ENCODE measurements around the gene GTF3C1. TPM values are rescaled to one million over a fixed set of nuclear protein-coding genes. Genes with fewer than 3 reads are reported as not detected.

The GTF3C1 gene
- total and polyA plus RNA-seq, 2 of the 8 experiments (the other 6 are each of a cell fraction or from before 2014, with no cell fraction given), result 89.3 to 126 TPM

DNA sequence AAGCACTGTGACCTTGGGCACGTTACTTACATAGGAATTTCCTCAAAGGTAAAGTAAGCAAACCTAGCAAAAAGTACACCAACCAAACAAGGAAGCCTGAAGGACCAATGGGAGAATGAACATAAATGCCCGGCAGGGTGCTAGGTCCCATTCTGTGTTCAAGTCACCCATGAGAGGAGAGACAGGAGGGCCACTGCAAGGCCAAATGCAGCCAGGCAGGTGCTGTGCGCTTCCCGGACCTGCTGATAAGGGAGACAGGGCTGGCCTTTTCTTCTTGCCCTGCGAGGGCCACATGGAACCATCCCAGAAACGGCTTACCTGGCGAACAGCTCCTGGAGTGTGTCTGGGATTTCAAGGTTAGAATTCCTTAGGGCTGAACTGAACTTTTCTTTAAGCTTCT, 69.0 kb downstream of the GTF3C1 start:
- Histone ChIP-seq H2BK120ac (replicated peaks; ENCODE audit: low read depth, low read length) (no peak overlapping the region), H2BK12ac (ENCODE audit: low read depth, low read length) (no peak overlapping the region), H3K9ac (replicated peaks in 1 of 4; ENCODE audit: extremely low read depth in 1 of 4, low read depth in 3 of 4, low read length in 3 of 4) (no peak overlapping the region), H3K36me3 (ENCODE audit: control insufficient read depth in 2 of 4, insufficient read depth in 4 of 4, low read length in 3 of 4) (peaks cover 48 to 90% (median 76%) of the 10 kb centered on the region in 4 experiments), H2BK15ac (ENCODE audit: low read length) (no peak overlapping the region), H3K4me2 (ENCODE audit: insufficient read depth in 1 of 2, low read depth in 2 of 2, low read length in 2 of 2) (no peak overlapping the region), H2AFZ (ENCODE audit: low read length) (no peak overlapping the region), H3K79me1 (ENCODE audit: low read depth, low read length) (no peaks in the 10 kb centered on the region; the same call in 1 of the 2 replicates), H3K27me3 (replicated peaks in 1 of 4; ENCODE audit: control insufficient read depth in 3 of 4, extremely low read depth in 1 of 4, insufficient read depth in 3 of 4, low read length in 3 of 4) (no peaks in the 10 kb centered on the region), H3K27ac (ENCODE audit: low read depth, low read length) (no peak overlapping the region), H3K4me3 (ENCODE audit: extremely low read depth in 1 of 4, insufficient read depth in 2 of 4, low read depth in 3 of 4, low read length in 4 of 4) (no peak overlapping the region), H4K8ac (ENCODE audit: extremely low read depth, insufficient read depth, low read length) (no peak overlapping the region), H2BK5ac (ENCODE audit: low read depth, low read length) (no peak overlapping the region), H3K79me2 (ENCODE audit: control insufficient read depth in 1 of 2, insufficient read depth in 2 of 2, low read length in 2 of 2) (no peaks in the 10 kb centered on the region), H4K5ac (ENCODE audit: insufficient read length, low read depth, low read length) (no peak overlapping the region), H3K18ac (ENCODE audit: extremely low read depth, low read length) (no peak overlapping the region), H3K23me2 (ENCODE audit: low read depth, low read length) (no peaks in the 10 kb centered on the region), H4K20me1 (replicated peaks in 1 of 2; ENCODE audit: control insufficient read depth in 1 of 2, insufficient read depth in 2 of 2, low read length in 2 of 2) (peaks cover 2 to 3% of the 10 kb centered on the region in 2 experiments), H3K4me1 (replicated peaks in 1 of 4; ENCODE audit: control insufficient read depth in 3 of 4, insufficient read depth in 4 of 4, low read length in 3 of 4) (no peaks in the 10 kb centered on the region), H2BK20ac (ENCODE audit: low read length) (no peak overlapping the region), H3K9me3 (ENCODE audit: insufficient read depth in 2 of 2, low read depth in 1 of 2, low read length in 1 of 2) (no peaks in the 10 kb centered on the region), H2AK5ac (ENCODE audit: low read depth, low read length) (no peak overlapping the region), H4K91ac (replicated peaks; ENCODE audit: insufficient read length, low read length) (no peak overlapping the region), H3K4ac (replicated peaks; ENCODE audit: insufficient read length, low read depth, low read length) (no peak overlapping the region), H3K56ac (replicated peaks; ENCODE audit: insufficient read length, low read depth, low read length) (no peak overlapping the region), H3K14ac (ENCODE audit: insufficient read length) (no peak overlapping the region), H3K23ac (ENCODE audit: insufficient read length) (no peak overlapping the region)
- POLR2A ChIA-PET (ENCODE audit: partially characterized antibody), result no interaction called here
- DNase-seq (ENCODE audit: low read depth in 1 of 2, low spot score in 2 of 2), result no peak
- FAIRE-seq, result no peak
- no peak for TF ChIP-seq TAF1 (IDR thresholded peaks at IDR 0.05; ENCODE audit: low read depth, low read length)
- TF ChIP-seq POU5F1 (IDR thresholded peaks at IDR 0.05; ENCODE audit: low read depth, low read length), result no peak
- no peak for TF ChIP-seq HDAC2 (IDR thresholded peaks at IDR 0.05; ENCODE audit: borderline replicate concordance in 1 of 2, low read depth in 2 of 2, low read length in 2 of 2)
- TF ChIP-seq BACH1 (IDR thresholded peaks at IDR 0.05; ENCODE audit: low read length), result no peak
- CTCF ChIA-PET (ENCODE audit: partially characterized antibody), result interaction anchor here (2.1 kb wide), 1 partner anchor 35 kb away, joined by 6 read pairs; no protein-coding TSS in a partner anchor
- 92% methylated on average over 7 of the region's 7 CpGs; no CpG with 5 or more reads in 1 of the 2 experiments for WGBS, 2 experiments (ENCODE audit: extremely low coverage in 1 of 2, insufficient coverage in 1 of 2, insufficient read length in 1 of 2, insufficient replicate concordance in 2 of 2, low coverage in 1 of 2, low lambda C conversion rate in 2 of 2, missing lambda C conversion rate in 1 of 2)
